NCI-H146 treated with DMSO at 0.1 percent for 48 hours (cell line): ENCODE data around the gene CWC22.
A peak's percentile ranks its signal among the peaks of the same experiment; 100 is the strongest.
"Not testable (repeated sequence)": the region's sequence is repeated elsewhere in the genome, so short reads cannot be mapped to it uniquely, and the experiment has no call there.

ENCODE experiments used
- DNase-seq: peaks from one replicate; lab custom pipeline; 2025; ENCODE audit not compliant: unreplicated experiment; lab: John Stamatoyannopoulos, UW

Gene CWC22

DNA sequence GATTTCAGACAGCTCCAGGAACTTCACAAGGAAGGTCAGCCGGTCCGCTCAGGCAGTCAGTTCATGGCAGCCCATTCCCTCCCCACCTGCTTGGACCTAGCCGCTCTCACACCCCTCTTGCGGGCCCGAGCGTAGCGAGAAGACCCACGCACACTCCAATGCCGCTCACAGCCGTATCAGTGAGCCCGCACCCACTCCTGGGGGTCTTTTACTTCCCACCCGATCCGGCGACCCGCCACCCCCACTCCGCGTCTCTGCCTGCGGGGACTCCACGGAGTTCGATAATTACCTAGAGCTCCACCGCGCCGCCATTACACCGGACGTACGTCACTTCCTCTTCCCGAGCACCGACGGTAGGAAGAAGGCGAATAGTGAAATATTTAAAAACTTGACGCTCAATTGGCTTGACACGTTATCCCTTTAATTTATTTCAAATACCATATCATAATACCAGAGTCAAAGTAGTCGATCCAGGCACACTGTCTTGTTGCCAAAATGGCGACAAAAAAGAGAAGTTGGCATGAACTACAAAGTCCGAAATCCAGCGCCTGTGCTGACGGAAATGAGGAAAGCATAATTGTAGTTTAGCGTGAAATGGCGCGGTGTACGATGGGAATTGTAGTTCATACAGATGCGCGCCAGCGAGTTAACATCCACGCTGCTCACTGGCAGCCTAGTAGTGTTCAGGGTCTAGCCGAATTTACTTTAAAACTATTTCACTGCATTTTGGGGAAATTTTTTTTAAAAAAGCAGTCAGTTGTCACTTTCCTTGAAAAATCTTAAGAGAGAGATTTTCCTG is at the start of gene CWC22:
TSS of gene CWC22 (minus strand) at position 517 of the 799 bp plus-strand sequence. CDS start 13,956 bp downstream, outside the sequence.
- peak; percentile 83 for DNase-seq

- no peak for DNase-seq
Observed at GRCh38 chr2:180056367-180057118, 49.4 kb upstream of the CWC22 start.

GRCh38 chr2:180054576-180054975 is 47.5 kb upstream of the CWC22 start:
- DNase-seq: not testable (repeated sequence)

DNA sequence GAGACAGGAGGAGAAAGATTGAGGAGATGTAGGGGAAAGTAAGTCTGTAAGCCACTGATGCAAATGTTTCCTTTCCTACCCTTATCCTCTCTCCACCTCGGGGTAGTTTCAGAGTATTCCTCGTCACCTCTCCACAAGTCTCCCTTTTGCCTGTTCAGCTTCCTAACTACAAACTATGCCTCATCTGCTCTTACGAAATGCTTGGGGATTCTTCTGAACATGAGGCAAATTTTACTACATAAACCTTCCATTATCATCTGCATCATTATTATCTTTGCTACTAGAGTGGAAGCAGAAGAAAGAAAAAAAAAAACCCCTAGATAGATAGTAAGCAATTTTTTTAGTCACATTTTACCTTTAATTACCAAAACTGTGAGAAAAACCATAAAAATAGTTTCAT is 43.1 kb upstream of the CWC22 start:
- no peak for DNase-seq

DNA sequence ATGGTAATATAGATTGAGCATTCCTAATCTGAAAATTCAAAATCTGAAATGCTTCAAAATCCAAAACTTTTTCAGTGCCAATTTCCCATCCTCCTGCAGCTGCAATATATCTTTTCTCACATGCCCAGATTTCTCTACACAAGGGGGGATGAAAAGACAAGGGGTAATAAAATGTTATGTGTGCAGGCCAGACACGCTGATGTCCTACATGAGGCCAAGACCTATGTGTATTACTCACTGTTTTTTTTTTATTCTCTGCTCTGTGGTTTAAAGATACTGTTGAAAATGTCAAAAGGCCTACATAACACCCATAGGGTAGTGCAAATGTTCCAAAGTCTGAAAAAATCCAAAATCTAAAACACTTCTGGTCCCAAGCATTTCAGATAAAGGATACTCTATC is 41.2 kb upstream of the CWC22 start:
- DNase-seq: no peak

GRCh38 chr2:180046776-180047175 is 39.7 kb upstream of the CWC22 start:
- DNase-seq: no peak

DNA sequence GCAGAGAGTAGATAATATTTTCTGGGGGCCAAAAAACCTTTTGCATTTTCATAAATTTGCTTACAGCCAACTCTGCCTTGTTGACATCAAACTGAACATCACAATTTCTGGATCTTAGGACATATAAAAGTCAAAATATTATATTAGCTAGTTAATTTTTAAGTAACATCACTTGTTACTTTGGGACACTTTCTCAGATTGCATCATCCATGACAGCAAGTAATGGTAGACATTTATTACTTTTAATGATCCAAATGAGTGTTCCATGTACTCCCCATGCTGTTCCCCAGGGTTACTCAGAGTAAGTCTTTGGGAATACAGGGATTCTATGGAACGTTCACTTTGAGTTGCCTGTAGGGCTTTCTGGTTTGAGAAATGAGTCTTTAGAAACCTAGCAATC is 39.1 kb upstream of the CWC22 start:
- DNase-seq: no peak

- no peak for DNase-seq
Observed at GRCh38 chr2:180040146-180040925, 33.2 kb upstream of the CWC22 start.

- no peak for DNase-seq
Observed at GRCh38 chr2:180038997-180039396, 31.9 kb upstream of the CWC22 start.

DNA sequence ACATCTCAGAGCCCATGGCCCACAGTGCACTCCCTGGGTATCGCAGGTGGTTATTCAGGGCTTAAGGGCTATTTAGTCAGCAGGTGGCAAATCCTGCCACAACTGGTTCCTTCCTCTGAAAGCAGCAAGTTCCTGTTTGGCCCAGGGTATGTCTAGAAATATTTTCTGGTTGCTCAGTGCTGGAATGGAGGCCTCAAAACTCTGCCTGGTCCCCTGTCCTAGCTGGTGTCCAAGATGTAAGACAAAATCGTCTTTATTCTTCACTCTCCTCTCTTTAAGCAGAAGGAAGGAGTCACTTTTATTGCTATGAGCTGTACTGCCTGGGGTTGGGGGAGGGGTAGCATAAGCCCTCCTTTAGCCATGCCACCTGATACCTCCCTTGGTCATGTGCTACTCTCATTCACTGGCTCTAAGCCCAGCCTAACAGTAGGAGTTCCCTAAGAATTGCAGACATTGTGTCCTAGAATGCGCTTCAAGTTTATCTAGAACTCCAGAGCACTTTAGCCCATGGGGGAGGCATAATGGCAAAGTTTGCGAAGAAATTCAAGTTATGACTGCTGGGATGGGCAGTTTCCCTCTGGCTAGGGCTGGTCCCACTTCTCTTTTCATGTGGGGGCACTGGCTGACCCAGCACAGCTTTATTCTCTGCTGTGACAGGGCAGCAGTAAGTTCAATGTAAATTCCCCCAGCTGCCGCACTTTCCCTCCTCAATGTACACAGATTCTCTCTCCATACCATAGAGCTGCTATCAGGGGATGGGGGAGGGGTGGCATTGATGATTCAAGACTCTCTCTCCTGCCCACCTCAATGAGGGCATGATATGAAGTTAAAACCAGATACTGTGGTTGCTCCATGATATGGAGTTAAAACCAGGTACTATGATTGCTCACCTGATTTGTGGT is 27.1 kb upstream of the CWC22 start:
- no peak for DNase-seq

DNA sequence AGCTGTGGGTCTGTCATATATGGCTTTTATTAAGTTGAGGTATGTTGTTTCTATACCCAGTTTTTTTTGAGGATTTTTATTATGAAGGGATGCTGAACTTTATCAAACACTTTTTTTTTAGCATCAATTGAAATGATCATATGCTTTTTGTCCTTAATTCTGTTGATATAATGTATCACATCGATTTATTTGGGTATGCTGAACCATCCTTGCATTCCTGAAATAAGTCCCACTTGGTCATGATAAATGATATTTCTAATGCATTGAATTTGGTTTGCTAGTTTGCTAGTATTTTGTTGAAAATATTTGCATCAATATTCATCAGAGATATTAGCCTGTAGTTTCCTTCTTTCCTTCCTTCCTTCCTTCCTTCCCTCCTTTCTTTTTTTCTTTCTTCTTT is 22.5 kb upstream of the CWC22 start:
- DNase-seq: no peak

- DNase-seq: no peak
Observed at GRCh38 chr2:180021850-180022249, 14.8 kb upstream of the CWC22 start.

DNA sequence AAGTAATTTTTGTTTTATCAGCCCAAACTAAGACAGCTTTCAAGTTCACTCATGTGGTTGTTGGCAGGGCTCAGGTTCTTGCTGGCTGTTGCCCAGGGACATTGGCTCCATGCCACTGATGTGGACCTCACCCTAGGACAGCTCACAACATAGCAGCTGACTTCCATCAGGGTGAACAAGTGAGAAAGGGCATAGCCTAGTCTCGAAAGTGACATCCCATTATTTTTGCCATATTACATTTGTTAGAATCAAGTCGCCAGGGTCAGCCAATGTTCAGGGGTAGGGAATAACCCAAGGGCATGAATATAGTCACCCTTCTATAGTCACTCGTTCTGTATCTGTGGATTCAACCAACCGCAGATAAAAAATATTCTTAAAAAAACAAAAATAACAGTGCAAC is 10.7 kb upstream of the CWC22 start:
- DNase-seq: no peak

DNA sequence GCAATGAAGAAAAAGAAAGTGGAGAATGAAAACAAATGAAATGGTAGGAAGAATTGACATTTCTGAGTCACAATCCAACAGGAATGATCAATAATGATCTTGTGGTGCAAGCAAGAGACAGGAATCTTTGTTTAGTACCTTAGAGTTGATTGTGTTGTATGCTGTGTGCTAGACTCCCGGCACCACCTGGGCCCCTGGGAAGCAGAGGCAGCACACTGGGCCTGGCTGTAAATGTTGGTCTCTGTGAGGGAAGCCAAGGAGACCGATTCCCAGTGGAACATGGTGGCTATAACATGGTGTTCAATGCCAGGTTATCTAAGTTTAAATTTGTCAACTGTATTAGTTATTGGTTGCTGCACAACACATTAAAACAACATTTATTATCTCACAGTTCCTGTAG is 9.8 kb upstream of the CWC22 start:
- no peak for DNase-seq

DNA sequence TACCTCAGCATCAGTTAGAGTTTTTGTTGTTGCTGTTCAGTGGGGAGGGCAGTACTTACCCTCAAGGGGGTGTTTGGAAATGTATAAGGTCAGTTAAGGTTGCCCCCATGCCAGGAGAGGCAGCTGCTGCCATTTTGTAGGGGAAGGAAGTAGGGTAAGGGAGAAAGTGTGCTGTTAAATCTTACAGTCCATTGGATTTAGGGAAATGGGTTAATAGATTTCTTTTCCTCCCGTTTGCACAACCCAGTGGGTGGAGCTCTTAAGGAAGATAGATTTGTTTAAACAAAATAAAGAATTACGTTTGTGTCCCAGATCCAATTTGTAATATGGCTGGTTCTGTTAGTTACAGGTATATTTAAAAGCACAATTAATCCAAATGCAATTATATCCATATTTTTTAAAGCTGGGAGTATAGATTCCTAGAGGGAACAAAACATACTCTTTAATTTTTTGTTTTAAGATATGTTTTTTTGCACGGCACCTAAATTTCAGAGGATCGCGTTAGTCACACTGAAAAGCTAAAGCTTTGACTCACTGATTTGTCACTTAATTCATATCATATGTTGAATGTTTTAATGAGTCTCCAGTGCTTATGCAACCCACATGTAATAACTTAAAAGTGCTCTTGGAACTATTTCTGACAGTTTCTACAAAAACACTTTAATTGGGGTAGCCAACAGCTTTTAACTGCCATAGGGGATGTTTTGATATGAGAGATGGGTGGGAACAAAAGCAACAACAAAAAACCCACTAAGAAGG is 9.0 kb upstream of the CWC22 start:
- no peak for DNase-seq

GRCh38 chr2:180012523-180012922 is 5.4 kb upstream of the CWC22 start:
- no peak for DNase-seq

DNA sequence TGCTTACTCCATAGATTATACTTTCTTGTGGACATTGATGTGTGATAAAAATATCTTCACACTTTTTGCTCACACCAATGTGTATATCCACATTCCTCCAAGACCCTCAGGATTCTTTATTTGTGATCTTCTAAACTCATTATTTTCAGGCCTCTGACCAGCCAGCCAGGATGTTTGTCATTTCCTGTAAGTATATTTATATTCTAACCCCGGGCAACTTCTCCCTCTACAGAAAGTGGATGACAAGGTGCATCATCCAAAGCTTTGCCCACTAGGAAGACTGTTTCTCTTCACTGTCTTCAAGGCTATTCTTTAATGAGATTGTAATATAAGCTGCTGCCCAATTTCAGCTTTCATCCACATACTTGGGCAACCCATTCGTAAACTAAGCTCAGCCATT is 3.6 kb upstream of the CWC22 start:
- DNase-seq: no peak

DNA sequence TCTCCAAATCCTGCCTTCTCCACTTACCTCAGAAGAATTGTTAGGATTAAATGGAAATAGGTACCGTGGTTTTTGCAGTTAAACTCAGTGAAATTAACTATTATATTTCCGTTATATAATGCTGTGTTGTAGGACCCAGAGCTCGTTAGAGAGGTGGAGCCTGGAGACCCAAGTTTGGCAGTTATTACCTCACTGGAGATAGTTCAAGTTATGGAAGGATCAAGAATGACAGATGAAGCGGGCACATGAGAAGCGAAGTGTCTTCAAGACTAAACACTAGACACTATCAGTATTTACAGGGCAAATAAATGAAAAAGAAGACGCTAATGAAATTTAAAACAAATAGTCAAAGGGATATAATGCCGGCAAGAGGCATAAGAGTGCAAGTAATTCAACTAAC is 866 bp downstream of the CWC22 start:
- no peak for DNase-seq

DNA sequence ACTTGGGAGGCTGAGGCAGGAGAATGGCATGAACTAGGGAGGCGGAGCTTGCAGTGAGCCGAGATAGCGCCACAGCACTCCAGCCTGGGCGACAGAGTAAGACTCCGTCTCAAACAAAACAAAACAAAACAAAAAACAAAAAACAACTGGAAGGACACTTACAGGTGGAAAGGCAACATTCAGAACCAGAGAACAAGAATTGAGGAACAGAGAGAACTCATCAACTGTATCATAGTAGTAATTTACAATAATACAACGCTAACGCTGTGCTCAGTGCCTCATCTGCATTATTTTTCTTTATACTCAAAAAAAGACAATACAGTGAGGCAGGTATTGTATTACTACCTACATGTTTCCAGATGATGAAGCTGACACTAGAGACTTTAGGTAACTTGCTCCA is 1.6 kb downstream of the CWC22 start:
- not testable (repeated sequence) for DNase-seq

DNA sequence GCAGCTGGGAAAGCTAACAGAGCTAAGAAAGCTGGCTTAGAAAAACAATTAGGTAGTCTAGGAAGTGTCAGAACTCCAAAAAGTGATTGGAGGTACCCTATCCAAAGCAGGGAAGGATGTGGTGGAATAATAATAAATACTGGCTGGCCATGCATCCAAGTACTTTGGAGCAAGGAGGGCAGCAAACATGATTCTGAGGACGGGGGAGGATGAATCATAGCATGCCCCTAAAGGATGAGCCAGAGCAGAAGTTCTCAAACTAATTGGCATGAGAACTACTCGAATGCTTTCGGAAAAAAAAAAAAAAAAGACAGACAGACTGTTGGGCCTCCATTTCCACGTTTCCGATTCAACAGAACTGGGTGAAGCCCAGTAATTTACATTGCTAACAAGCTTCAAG is 2.4 kb downstream of the CWC22 start:
- DNase-seq: no peak
